ENCODE data around the gene SMPD3.

Gene SMPD3

DNA sequence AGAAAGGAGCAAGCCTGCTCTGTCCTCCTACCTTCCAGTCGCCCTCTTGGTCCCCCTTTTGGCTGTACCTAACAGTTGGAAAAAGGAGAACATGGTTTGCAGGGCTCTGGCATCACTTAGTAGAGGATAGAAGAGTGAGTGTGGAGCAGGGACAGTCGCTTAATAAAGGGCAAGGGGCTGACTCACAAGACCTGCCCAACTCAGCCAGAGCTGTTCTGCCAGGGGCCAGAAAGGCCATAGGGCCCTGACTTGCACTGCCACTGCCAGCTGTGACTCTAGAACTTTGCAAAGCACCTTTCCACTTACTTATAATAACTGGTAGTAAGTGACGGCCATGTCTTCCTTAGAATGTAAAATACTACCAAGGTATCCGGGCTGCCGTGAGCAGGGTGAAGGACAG is 124.0 kb downstream of the SMPD3 start:
- Mint-ChIP-seq H3K9me3 (no peaks in the 10 kb centered on the region), H3K27me3 (no peaks in the 10 kb centered on the region), H3K36me3 (peaks cover 9% of the 10 kb centered on the region), H3K4me1 (peaks cover 8% of the 10 kb centered on the region), H3K27ac (no peak overlapping the region), H3K4me3 (no peak overlapping the region)
- DNase-seq (ENCODE audit: low spot score in 2 of 2) = no peak
- no peak for ATAC-seq (ENCODE audit: low read depth)

DNA sequence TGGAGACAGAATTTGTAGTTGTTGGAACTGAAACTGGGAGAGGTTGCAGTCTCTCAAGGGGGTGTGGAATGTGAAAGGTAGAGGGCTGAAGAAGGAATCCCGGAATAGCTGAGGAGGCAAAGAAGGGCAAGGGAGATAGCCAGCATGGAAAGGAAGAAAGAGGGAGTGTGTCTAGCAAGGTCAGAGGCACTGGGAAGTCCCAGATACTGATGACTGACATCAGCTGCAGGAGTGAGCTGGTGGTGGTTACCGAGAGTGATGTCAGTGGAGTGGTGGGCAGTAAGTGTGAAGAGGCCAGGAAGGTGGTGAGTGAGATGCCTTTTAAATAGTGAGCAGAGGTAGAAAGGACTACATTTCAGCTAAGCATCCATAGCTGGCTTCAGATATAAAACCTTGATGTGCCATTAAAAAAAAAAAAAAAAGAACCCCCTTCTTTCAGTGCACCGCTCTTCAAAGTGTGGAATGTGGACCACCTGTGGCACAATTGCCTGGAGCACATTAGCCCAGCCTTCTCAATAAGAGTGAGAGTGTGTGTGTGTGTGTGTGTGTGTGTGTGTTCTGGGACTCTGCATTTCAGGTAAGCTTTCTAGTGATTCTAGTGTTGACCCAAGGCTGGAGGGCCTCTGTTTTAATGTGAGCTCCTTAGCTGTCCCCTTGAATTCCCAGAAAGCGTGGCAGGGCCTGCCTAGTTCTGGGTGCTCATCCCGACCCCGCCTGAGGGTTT is 129.0 kb downstream of the SMPD3 start:
- no peaks in the 10 kb centered on the region for H3K9me3 Mint-ChIP-seq
- H3K4me1 Mint-ChIP-seq = peaks cover 18% of the 10 kb centered on the region
- H3K27ac Mint-ChIP-seq = no peak overlapping the region
- DNase-seq (ENCODE audit: low spot score in 2 of 2) (no peak), ATAC-seq (ENCODE audit: low read depth) (no peak)
- peaks cover 24% of the 10 kb centered on the region for H3K36me3 Mint-ChIP-seq
- no peak overlapping the region for H3K4me3 Mint-ChIP-seq
- no peaks in the 10 kb centered on the region for H3K27me3 Mint-ChIP-seq

DNA sequence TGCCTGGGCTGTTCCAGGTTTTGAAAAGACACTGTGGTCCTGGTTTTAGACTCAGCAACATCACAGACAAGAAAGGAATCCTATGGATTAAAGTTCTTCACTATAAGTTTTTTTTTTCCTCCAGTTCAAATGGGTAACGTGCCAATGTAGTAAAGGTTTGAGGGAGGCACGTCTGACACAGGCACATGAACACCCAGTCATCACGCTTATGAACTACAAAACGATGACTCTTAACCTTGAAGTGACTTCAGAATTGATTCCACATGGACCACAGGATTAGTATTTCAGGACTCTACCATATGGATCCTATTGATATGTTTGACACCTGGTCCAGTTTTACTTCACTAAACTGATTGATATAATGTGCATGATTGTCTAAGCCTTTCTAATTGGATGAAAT is 135.2 kb downstream of the SMPD3 start:
- Mint-ChIP-seq H3K4me1 (peaks cover 28% of the 10 kb centered on the region), H3K9me3 (no peaks in the 10 kb centered on the region), H3K27me3 (no peaks in the 10 kb centered on the region), H3K36me3 (peaks cover 17% of the 10 kb centered on the region), H3K4me3 (no peak overlapping the region), H3K27ac (no peak overlapping the region)
- ATAC-seq (ENCODE audit: low read depth) (no peak), DNase-seq (ENCODE audit: low spot score in 2 of 2) (no peak)

DNA sequence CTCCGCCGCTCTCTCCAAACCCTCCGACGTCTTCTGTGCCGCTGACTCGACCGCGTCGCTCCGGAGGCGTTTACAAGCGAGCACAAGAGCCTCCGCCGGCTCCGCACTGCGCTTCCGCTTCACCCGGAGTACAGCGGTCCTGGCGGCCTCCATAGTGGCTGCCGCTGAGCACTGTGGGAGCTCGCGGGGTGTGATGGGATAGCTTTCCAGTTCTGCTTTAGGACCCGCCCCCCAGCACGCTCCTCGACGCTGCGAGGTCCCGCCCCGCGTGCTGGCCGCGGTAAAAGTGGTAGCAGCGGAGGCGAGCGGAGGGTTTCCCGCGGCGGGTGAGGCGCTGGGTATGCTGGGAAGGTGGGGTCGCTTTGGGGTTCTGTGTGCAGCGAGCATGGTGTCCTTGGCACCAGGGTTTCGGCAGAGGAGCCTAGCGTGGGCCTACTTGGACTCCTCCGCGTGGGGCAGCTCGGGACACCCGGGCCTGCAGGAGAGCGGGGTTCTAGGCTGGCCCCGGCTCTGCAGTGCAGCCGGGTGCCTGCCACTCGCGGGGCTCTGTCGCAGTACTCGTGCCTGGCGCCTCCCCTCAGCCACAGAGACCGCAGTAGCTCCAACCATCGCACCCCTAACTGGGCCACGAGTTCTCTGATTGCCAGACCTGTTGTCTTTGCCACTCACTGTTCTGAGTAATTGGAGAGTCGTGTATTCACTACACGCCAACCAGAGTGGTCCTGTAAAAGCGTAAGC is 137.4 kb downstream of the SMPD3 start, which contains the start of the genes PRMT7 and SLC7A6OS:
TSS of gene PRMT7 (plus strand) at position 246 of the 738 bp plus-strand sequence. CDS start 4,961 bp downstream, outside the sequence.
TSS of gene SLC7A6OS (minus strand) at position 173 of the 738 bp plus-strand sequence. CDS start at position 153, 20 bp downstream.
- Mint-ChIP-seq H3K27ac (peak within 1 kb of the TSS; percentile 89), H3K9me3 (no peaks in the 10 kb centered on the region), H3K36me3 (peaks cover 13% of the 10 kb centered on the region), H3K27me3 (no peaks in the 10 kb centered on the region), H3K4me1 (peaks cover 28% of the 10 kb centered on the region), H3K4me3 (peak within 1 kb of the TSS; percentile 98)
- ATAC-seq (ENCODE audit: low read depth) (peak; percentile 98), DNase-seq (ENCODE audit: low spot score in 2 of 2) (peak; percentile 80 to 82)

DNA sequence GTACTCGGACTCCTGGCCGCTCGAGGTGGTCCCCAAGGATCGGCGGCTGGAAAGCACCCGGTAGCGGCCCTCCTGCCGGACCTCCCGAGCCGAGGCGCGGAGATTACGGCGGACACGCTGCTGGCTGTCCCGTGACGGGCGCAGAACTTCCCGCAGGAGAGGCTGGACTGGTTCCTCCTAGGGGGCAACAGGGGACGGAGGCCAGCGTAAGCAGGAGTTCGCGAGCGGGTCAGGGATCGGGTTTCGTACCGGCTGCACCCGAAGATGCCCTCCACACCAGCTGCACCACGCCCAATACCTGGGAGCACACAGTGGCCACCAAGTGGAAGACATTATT is 137.9 kb downstream of the SMPD3 start:
- Mint-ChIP-seq H3K36me3 (peaks cover 11% of the 10 kb centered on the region), H3K4me3 (peak overlapping the region; percentile 98), H3K27ac (peak overlapping the region; percentile 89), H3K27me3 (no peaks in the 10 kb centered on the region), H3K9me3 (no peaks in the 10 kb centered on the region), H3K4me1 (peaks cover 26% of the 10 kb centered on the region)
- DNase-seq (ENCODE audit: low spot score in 2 of 2) (no peak), ATAC-seq (ENCODE audit: low read depth) (no peak)

DNA sequence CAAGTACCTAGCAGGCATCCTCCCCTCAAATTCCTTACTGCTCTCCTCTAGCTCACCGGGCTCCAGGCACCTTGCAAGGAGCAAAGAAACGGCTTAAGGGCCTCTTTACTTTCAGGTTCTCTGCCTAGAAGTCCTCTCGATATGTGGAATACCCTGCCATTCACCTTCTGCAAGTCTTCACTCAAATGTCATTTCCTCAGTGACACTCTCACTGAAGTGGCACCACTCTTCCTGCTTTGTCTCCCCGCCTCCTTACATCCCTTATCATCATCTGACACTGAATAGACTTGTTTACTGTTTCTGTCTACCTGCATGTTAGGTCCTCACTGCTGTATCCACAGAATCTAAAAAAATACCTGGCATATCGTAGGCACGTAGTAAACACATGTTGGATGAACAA is 138.5 kb downstream of the SMPD3 start:
- H3K4me1 Mint-ChIP-seq = peaks cover 29% of the 10 kb centered on the region
- peak overlapping the region; percentile 89 for H3K27ac Mint-ChIP-seq
- no peaks in the 10 kb centered on the region for H3K27me3 Mint-ChIP-seq
- H3K36me3 Mint-ChIP-seq = peaks cover 11% of the 10 kb centered on the region
- ATAC-seq (ENCODE audit: low read depth) = no peak
- peak overlapping the region; percentile 98 for H3K4me3 Mint-ChIP-seq
- no peak for DNase-seq (ENCODE audit: low spot score in 2 of 2)
- no peaks in the 10 kb centered on the region for H3K9me3 Mint-ChIP-seq
